Fibroblast of the aortic adventitia (primary cell): ENCODE results near the gene PPP3R2. TPM values are rescaled to one million over a fixed set of nuclear protein-coding genes. Genes with fewer than 3 reads are reported as not detected.
A peak's percentile ranks its signal among the peaks of the same experiment; 100 is the strongest.

Source experiments
- DNase-seq: peaks from one replicate; pipeline ENCODE4 v3.0.0-alpha.2; 2010; ENCODE audit warnings: low read depth
- H3K4me3 ChIP-seq: 2 replicates; pipeline ENCODE4 v1.5.1; 2011; ENCODE audit warnings: low read depth, mild to moderate bottlenecking, control low read depth, low read length, moderate library complexity
- total RNA-seq: library from RNA; depleted of rRNA; stranded (reverse); fragments of >200 nt; gene quantifications from 2 replicates; pipeline ENCODE4 v1.2.3, GENCODE V29; 2012; ENCODE audit warnings: low replicate concordance
- TF ChIP-seq, protein P1 (sequence below): IDR thresholded peaks from 2 replicates; pipeline ENCODE4 v1.5.1; 2011; ENCODE audit warnings: mild to moderate bottlenecking, low read length, control low read depth, inconsistent platforms; ENCODE audit not compliant: insufficient read depth

PPP3R2 gene
- total RNA-seq, 1 donor: not detected

DNA sequence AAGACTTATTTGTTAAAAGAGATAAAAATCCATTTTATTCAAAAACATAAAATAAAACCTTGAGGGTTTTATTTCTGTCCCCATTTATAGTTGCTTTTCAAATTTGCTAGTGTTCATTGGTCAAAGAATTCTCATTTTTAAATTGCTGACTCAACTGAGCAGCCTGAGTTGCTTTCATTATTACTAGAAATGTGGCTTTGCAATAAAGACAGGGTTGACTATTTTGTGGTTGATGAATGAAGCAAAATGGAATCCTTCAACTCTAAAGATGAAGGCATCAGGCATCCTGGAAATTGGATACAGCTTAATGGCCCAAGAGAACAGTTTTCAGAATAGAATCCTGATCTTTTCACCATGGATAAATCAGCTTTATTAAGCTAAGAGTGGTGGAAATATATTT, 23.9 kb upstream of the PPP3R2 start:
- no peak for DNase-seq
- H3K4me3 ChIP-seq: no peak overlapping the region
- TF ChIP-seq, protein P1, sequence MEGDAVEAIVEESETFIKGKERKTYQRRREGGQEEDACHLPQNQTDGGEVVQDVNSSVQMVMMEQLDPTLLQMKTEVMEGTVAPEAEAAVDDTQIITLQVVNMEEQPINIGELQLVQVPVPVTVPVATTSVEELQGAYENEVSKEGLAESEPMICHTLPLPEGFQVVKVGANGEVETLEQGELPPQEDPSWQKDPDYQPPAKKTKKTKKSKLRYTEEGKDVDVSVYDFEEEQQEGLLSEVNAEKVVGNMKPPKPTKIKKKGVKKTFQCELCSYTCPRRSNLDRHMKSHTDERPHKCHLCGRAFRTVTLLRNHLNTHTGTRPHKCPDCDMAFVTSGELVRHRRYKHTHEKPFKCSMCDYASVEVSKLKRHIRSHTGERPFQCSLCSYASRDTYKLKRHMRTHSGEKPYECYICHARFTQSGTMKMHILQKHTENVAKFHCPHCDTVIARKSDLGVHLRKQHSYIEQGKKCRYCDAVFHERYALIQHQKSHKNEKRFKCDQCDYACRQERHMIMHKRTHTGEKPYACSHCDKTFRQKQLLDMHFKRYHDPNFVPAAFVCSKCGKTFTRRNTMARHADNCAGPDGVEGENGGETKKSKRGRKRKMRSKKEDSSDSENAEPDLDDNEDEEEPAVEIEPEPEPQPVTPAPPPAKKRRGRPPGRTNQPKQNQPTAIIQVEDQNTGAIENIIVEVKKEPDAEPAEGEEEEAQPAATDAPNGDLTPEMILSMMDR: no peak

DNA sequence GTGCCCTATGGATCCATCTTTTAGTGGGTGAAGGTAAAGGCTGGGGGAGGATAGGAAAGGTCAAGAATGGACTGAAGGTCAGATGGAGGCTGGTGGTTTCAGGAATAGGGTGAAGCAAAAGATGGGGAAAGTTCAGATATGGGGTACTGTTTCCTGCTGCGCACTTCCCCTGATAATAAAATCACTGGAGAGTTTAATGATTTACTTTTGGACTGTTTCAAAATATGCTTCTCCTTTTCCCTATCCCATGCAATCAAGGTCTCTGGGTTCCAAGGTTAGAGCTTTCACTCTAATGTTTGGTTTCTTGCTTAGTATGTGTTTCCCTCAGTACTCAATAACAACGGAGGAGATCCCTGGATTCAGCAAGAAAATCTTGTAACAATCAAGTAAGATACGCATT, 10.8 kb upstream of the PPP3R2 start:
- no peak for DNase-seq
- TF ChIP-seq, protein P1: no peak
- H3K4me3 ChIP-seq: no peak overlapping the region

- H3K4me3 ChIP-seq: no peak overlapping the region
- TF ChIP-seq, protein P1: no peak
- DNase-seq: no peak
These were observed 9.5 kb upstream of the PPP3R2 start for GRCh38 chr9:101604296-101604695.

- no peak overlapping the region for H3K4me3 ChIP-seq
- TF ChIP-seq, protein P1: peak; percentile 70
- DNase-seq: peak; percentile 67
These were observed 7.4 kb upstream of the PPP3R2 start for GRCh38 chr9:101601904-101602765.

DNA sequence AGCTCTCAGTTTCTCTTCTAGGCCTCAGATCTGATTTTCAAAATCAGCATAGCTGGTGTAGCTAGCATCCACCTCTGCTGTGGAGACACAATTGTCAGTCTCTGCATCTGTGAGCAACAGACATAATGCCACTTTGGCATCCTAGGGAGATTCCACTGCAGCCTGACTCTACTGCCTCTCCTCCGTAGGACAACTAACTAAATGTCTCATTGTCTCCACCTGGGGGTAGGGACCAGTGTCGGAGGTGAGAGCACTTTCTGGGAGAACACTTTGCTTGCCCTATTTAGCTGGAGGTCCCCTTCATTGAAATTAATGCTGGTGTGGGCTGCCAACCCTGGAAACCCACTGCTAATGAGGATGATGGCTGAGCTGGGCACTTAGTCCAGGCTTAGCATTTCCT, 1.4 kb downstream of the PPP3R2 start:
- TF ChIP-seq, protein P1: no peak
- DNase-seq: no peak
- no peak overlapping the region for H3K4me3 ChIP-seq

GRCh38 chr9:101592788-101593187, 2.0 kb downstream of the PPP3R2 start:
- no peak overlapping the region for H3K4me3 ChIP-seq
- TF ChIP-seq, protein P1: no peak
- DNase-seq: no peak
